PC-3 (cell line): ENCODE results near the gene ZNF705A. TPM values are rescaled to one million over a fixed set of nuclear protein-coding genes. Genes with fewer than 3 reads are reported as not detected.
"Not testable (repeated sequence)": the region's sequence is repeated elsewhere in the genome, so short reads cannot be mapped to it uniquely, and the experiment has no call there.

Experiments
- ATAC-seq: fragments of 200-7000 bp; cut with Tn5 transposase; 2 replicates; pipeline ENCODE4 v1.9.1; 2020; ENCODE audit warnings: mild to moderate bottlenecking, moderate library complexity
- Bru-seq: library from RNA; stranded (reverse); fragments of 400-500 nt; gene quantifications from one replicate; lab custom pipeline; 2021; lab: Mats Ljungman, UMichigan
- BruChase-seq, 2 experiments: library from RNA; stranded (reverse); fragments of 400-500 nt; gene quantifications; one replicate each; lab custom pipeline; 2021; lab: Mats Ljungman, UMichigan
- BruUV-seq: library from RNA; stranded (reverse); fragments of 400-500 nt; replicated peaks from 2 replicates; lab custom pipeline; 2021; lab: Mats Ljungman, UMichigan
- CTCF ChIA-PET: fragments of 300-600 bp; sonication (Branson Sonifier 250); formaldehyde crosslinking; loops from one replicate; lab custom pipeline; 2022; ENCODE audit warnings: antibody characterized with exemption; lab: Charles Lee
- POLR2A ChIA-PET: fragments of 300-600 bp; sonication (Branson Sonifier 250); formaldehyde crosslinking; loops from one replicate; lab custom pipeline; 2022; ENCODE audit warnings: antibody characterized with exemption; ENCODE audit not compliant: unreplicated experiment; lab: Charles Lee
- DNase-seq: peaks from one replicate; pipeline ENCODE4 v3.0.0-alpha.2; 2015
- H2AFZ ChIP-seq: fragments of 300-600 bp; sonication (generic); 2 replicates; pipeline ENCODE4 v1.6.0; 2016; ENCODE audit warnings: antibody characterized with exemption, low read length
- H3F3A ChIP-seq: fragments of 300-600 bp; sonication (generic); one replicate; pipeline ENCODE4 v1.6.0; 2017; ENCODE audit warnings: antibody characterized with exemption, low read length, control low read depth, mild to moderate bottlenecking; ENCODE audit not compliant: unreplicated experiment
- H3K27ac ChIP-seq: fragments of 300-600 bp; sonication (generic); 2 replicates; pipeline ENCODE4 v1.5.1; 2016; ENCODE audit warnings: mild to moderate bottlenecking, low read length
- H3K27me3 ChIP-seq: fragments of 300-600 bp; sonication (generic); 2 replicates; pipeline ENCODE4 v1.6.1; 2016; ENCODE audit warnings: low read length, mixed read lengths
- H3K36me3 ChIP-seq: fragments of 300-600 bp; sonication (generic); 2 replicates; pipeline ENCODE4 v1.6.1; 2016; ENCODE audit warnings: low read depth, mixed run types, low read length, mixed read lengths
- H3K4me1 ChIP-seq: fragments of 300-600 bp; sonication (generic); 2 replicates; pipeline ENCODE4 v1.5.1; 2016; ENCODE audit warnings: low read length; ENCODE audit not compliant: insufficient read depth
- H3K4me2 ChIP-seq: fragments of 300-600 bp; sonication (generic); 2 replicates; pipeline ENCODE4 v1.6.0; 2016; ENCODE audit warnings: low read length
- H3K4me3 ChIP-seq: fragments of 300-600 bp; sonication (generic); 2 replicates; pipeline ENCODE4 v1.5.1; 2016; ENCODE audit warnings: mild to moderate bottlenecking, low read length, mixed read lengths
- H3K79me2 ChIP-seq: fragments of 300-600 bp; sonication (generic); 2 replicates; pipeline ENCODE4 v1.6.1; 2017; ENCODE audit warnings: low read length, mixed read lengths
- H3K9ac ChIP-seq: fragments of 300-600 bp; sonication (generic); 2 replicates; pipeline ENCODE4 v1.6.0; 2016; ENCODE audit warnings: mild to moderate bottlenecking, low read length
- H3K9me2 ChIP-seq: fragments of 300-600 bp; sonication (generic); replicated peaks from 2 replicates; pipeline ENCODE4 v1.6.1; 2016; ENCODE audit warnings: mixed run types, low read length, mixed read lengths
- H3K9me3 ChIP-seq: fragments of 300-600 bp; sonication (generic); 2 replicates; pipeline ENCODE4 v1.6.1; 2016; ENCODE audit warnings: low read length, mixed read lengths
- H4K20me1 ChIP-seq: fragments of 300-600 bp; sonication (generic); 2 replicates; pipeline ENCODE4 v1.6.1; 2016; ENCODE audit warnings: low read length, mixed read lengths
- EZH2 ChIP-seq: fragments of 300-600 bp; sonication (generic); IDR thresholded peaks from one replicate; pipeline ENCODE4 v1.6.1; 2017; ENCODE audit warnings: antibody characterized with exemption, mild to moderate bottlenecking, low read length; ENCODE audit not compliant: unreplicated experiment
- EZH2phosphoT487 ChIP-seq: fragments of 300-600 bp; sonication (generic); IDR thresholded peaks from 2 replicates; pipeline ENCODE4 v1.6.1; 2018; ENCODE audit warnings: mild to moderate bottlenecking, antibody characterized with exemption, low read length, borderline replicate concordance
- intact Hi-C: fragments of 100-400 bp; cut with micrococcal nuclease; formaldehyde crosslinking; loops from 2 replicates; pipeline ENCODE4 v1.9.0; 2023
- long read RNA-seq: library from polyadenylated mRNA; unstranded; transcript quantifications from one replicate; pipeline ENCODE4 v2.0.0, GENCODE V29; 2021; ENCODE audit not compliant: unreplicated experiment
- total RNA-seq: library from RNA; depleted of rRNA; stranded (reverse); fragments of >200 nt; gene quantifications from 2 replicates; pipeline ENCODE4 v1.2.3, GENCODE V29; 2014; rRNA removed
- TF ChIP-seq, protein P1 (sequence below): fragments of 300-600 bp; sonication (generic); conservative IDR thresholded peaks from 2 replicates; pipeline ENCODE4 v1.5.1; 2017; ENCODE audit warnings: antibody characterized with exemption, low read depth, mild to moderate bottlenecking, low read length

The ZNF705A gene
- total RNA-seq: not detected in 2 replicates
- Bru-seq, nascent RNA: not detected
- percentile 29 among the genes with signal in this experiment for BruChase-seq, experiment 1, labeled RNA remaining after a 6-hour chase
- BruChase-seq, experiment 2, labeled RNA remaining after a 2-hour chase: percentile 24 among the genes with signal in this experiment
- long read RNA-seq: 0 reads

GRCh38 chr12:8156845-8157244 lies at the start of gene ZNF705A:
ZNF705A (plus strand) TSS chr12:8157015; CDS start chr12:8172626, 15,611 bp downstream.
- no peaks in the 10 kb centered on the region for H4K20me1 ChIP-seq
- ChIA-PET POLR2A (interaction anchor here (0.6 kb wide), 1 partner anchor 130 kb away, joined by 4 read pairs; no protein-coding TSS in a partner anchor), CTCF (no interaction called here)
- no TSS peak for BruUV-seq
- H3K36me3 ChIP-seq: no peaks in the 10 kb centered on the region
- peak; percentile 92 for ATAC-seq
- peak within 1 kb of the TSS; percentile 26; the same call in 1 of the 2 replicates for H3K4me3 ChIP-seq
- peak within 1 kb of the TSS; percentile 42; the same call in 1 of the 2 replicates for H3K27ac ChIP-seq
- H3K4me2 ChIP-seq: peak within 1 kb of the TSS; percentile 61
- no peaks in the 10 kb centered on the region for H3K9me2 ChIP-seq
- H3K9me3 ChIP-seq: no peaks in the 10 kb centered on the region
- intact Hi-C loops: no loop called here
- H3F3A ChIP-seq: no peaks in the 10 kb centered on the region
- H3K27me3 ChIP-seq: no peaks in the 10 kb centered on the region
- peak; percentile 56 for DNase-seq
- peak within 1 kb of the TSS; percentile 71 for H2AFZ ChIP-seq
- H3K79me2 ChIP-seq: no peaks in the 10 kb centered on the region
- no peak for TF ChIP-seq EZH2
- TF ChIP-seq EZH2phosphoT487: no peak
- TF ChIP-seq, protein P1, sequence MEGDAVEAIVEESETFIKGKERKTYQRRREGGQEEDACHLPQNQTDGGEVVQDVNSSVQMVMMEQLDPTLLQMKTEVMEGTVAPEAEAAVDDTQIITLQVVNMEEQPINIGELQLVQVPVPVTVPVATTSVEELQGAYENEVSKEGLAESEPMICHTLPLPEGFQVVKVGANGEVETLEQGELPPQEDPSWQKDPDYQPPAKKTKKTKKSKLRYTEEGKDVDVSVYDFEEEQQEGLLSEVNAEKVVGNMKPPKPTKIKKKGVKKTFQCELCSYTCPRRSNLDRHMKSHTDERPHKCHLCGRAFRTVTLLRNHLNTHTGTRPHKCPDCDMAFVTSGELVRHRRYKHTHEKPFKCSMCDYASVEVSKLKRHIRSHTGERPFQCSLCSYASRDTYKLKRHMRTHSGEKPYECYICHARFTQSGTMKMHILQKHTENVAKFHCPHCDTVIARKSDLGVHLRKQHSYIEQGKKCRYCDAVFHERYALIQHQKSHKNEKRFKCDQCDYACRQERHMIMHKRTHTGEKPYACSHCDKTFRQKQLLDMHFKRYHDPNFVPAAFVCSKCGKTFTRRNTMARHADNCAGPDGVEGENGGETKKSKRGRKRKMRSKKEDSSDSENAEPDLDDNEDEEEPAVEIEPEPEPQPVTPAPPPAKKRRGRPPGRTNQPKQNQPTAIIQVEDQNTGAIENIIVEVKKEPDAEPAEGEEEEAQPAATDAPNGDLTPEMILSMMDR: no peak
- no peak within 1 kb of the TSS for H3K9ac ChIP-seq
- peaks cover 16% of the 10 kb centered on the region for H3K4me1 ChIP-seq

DNA sequence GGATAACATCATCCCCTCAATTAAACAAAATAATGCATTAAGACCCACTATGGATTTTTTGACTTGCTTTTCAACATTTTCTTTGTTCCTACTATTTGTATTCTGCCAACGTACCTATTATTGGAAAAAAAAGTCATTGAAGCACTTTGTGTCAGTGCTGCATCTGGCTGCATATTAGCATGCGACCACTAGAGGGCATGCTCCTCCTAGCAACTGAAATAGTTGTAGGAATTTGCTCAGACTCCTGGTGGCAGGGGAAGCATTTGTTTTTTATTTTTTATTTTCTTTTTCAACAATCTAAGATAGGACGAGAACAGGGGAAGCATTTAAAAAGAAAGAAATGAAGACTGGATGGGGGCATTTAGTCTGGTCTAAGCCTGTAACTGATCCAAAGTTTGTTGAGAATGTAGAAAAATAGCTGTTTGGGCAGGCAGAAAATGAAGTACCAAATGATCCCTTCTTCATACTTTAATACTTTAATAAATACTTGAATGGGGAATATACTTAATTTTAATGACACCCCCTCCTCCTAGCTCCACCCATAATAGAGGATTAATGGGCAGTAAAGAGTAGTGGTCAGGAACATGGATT lies 47.9 kb upstream of the ZNF705A start:
- H3K4me1 ChIP-seq: no peaks in the 10 kb centered on the region
- intact Hi-C loops: loop anchor here (1.0 kb wide), 2 partner anchors 71 to 128 kb away; no protein-coding TSS in a partner anchor
- no peak overlapping the region for H3K9ac ChIP-seq
- no peak overlapping the region for H3K27ac ChIP-seq
- no peak overlapping the region for H3K4me2 ChIP-seq
- DNase-seq (peak; percentile 81), ATAC-seq (peak; percentile 71)
- peaks cover 2% of the 10 kb centered on the region; the same call in 1 of the 2 replicates for H3K36me3 ChIP-seq
- no peaks in the 10 kb centered on the region for H3K9me3 ChIP-seq
- no peaks in the 10 kb centered on the region for H3K27me3 ChIP-seq
- ChIA-PET CTCF (no interaction called here), POLR2A (no interaction called here)
- no TSS peak for BruUV-seq
- no peaks in the 10 kb centered on the region for H4K20me1 ChIP-seq
- no peaks in the 10 kb centered on the region for H3K9me2 ChIP-seq
- no peaks in the 10 kb centered on the region for H3F3A ChIP-seq
- no peaks in the 10 kb centered on the region for H3K79me2 ChIP-seq
- TF ChIP-seq, protein P1: peak; percentile 94
- TF ChIP-seq EZH2phosphoT487: no peak
- no peak overlapping the region for H3K4me3 ChIP-seq
- 0 out of 2 replicates have a peak overlapping the region, but pooled peaks have one; percentile 28 for H2AFZ ChIP-seq

GRCh38 chr12:8113117-8113516 lies 43.7 kb upstream of the ZNF705A start:
- H3K4me1 ChIP-seq, DNase-seq, H3K4me2 ChIP-seq, H3K27ac ChIP-seq, POLR2A ChIA-PET, H3K27me3 ChIP-seq, H2AFZ ChIP-seq, ATAC-seq, H3K9me2 ChIP-seq, intact Hi-C loops, H3F3A ChIP-seq, H3K36me3 ChIP-seq, H3K9ac ChIP-seq, H3K4me3 ChIP-seq, CTCF ChIA-PET, BruUV-seq, H3K79me2 ChIP-seq, H3K9me3 ChIP-seq, H4K20me1 ChIP-seq: not testable (repeated sequence)
